Suprapubic skin (tissue), 4 donors: ENCODE data around the gene SLC38A10. TPM values are rescaled to one million over a fixed set of nuclear protein-coding genes. Genes with fewer than 3 reads are reported as not detected.

Source experiments
- DNase-seq, 2 donors: peaks; one replicate each; pipeline ENCODE4 v3.0.0-alpha.2; 2019; ENCODE audit warnings: low spot score in 2 of 2
- H3K27ac ChIP-seq: fragments of 200-600 bp; sonication (generic); one replicate; pipeline ENCODE4 v1.5.1; 2019
- H3K27me3 ChIP-seq: fragments of 200-600 bp; sonication (generic); one replicate; pipeline ENCODE4 v1.5.1; 2019
- H3K36me3 ChIP-seq: fragments of 200-600 bp; sonication (generic); one replicate; pipeline ENCODE4 v1.5.1; 2019
- H3K4me1 ChIP-seq: fragments of 200-600 bp; sonication (generic); one replicate; pipeline ENCODE4 v1.5.1; 2019
- H3K4me3 ChIP-seq: fragments of 200-600 bp; sonication (generic); one replicate; pipeline ENCODE4 v1.5.1; 2019; ENCODE audit warnings: mild to moderate bottlenecking
- H3K9me3 ChIP-seq: fragments of 200-600 bp; sonication (generic); one replicate; pipeline ENCODE4 v1.5.1; 2019
- CTCF ChIP-seq, 2 donors: fragments of 200-600 bp in 1 of 2; fragments of 450-650 bp in 1 of 2; sonication (generic) in 1 of 2; IDR thresholded peaks; one replicate each; pipeline ENCODE4 v1.5.1; 2016 to 2019; ENCODE audit warnings: antibody characterized with exemption in 2 of 2, mild to moderate bottlenecking in 1 of 2, moderate library complexity in 1 of 2
- EP300 ChIP-seq: sonication (generic); formaldehyde crosslinking; IDR thresholded peaks from one replicate; pipeline ENCODE4 v1.6.1; 2017; ENCODE audit warnings: antibody characterized with exemption
- POLR2A ChIP-seq, 2 donors: fragments of 450-650 bp; IDR thresholded peaks; one replicate each; pipeline ENCODE4 v1.6.1; 2017; ENCODE audit warnings: antibody characterized with exemption in 2 of 2, mild to moderate bottlenecking in 2 of 2, moderate library complexity in 2 of 2
- POLR2AphosphoS5 ChIP-seq, 3 donors: sonication (generic); formaldehyde crosslinking; IDR thresholded peaks; one replicate each; pipeline ENCODE4 v1.6.1; 2017; ENCODE audit warnings: antibody characterized with exemption in 3 of 3
- WGBS: methylation state at CpG from one replicate; pipeline ENCODE4 v1.1.5; 2018; 5-methylcytosine and 5-hydroxymethylcytosine counted together
- total RNA-seq, 4 donors: library from RNA; depleted of rRNA; stranded (reverse); fragments of >200 nt; gene quantifications; one replicate each; pipeline ENCODE4 v1.1.0, GENCODE V29; 2016

The SLC38A10 gene
- total RNA-seq, 4 donors from 2014 or later: 48.5 to 84.9 (median 69.4) TPM

- H3K4me1 ChIP-seq: peaks cover 25% of the 10 kb centered on the region
- 96% methylated on average over 23 of the region's 23 CpGs for WGBS
Observed at GRCh38 chr17:81286491-81287145, 8.5 kb downstream of the SLC38A10 start.

GRCh38 chr17:81285894-81286293 lies 9.2 kb downstream of the SLC38A10 start:
- no peak for DNase-seq
- H3K9me3 ChIP-seq: no peaks in the 10 kb centered on the region
- peaks cover 23% of the 10 kb centered on the region for H3K4me1 ChIP-seq
- H3K4me3 ChIP-seq: peak overlapping the region; percentile 39
- H3K27me3 ChIP-seq: no peaks in the 10 kb centered on the region
- WGBS: 80% methylated on average over 8 of the region's 12 CpGs
- H3K27ac ChIP-seq: peak overlapping the region; percentile 68
- peaks cover 51% of the 10 kb centered on the region for H3K36me3 ChIP-seq
- TF ChIP-seq POLR2A (IDR thresholded peaks at IDR 0.05) (no peak), EP300 (no peak), CTCF (IDR thresholded peaks at IDR 0.05) (no peak), POLR2AphosphoS5 (IDR thresholded peaks at IDR 0.05) (no peak)

More at GRCh38 chr17:81286491-81287145, 8.5 kb downstream of the SLC38A10 start:
- Histone ChIP-seq H3K36me3 (peaks cover 51% of the 10 kb centered on the region), H3K4me3 (no peak overlapping the region), H3K27me3 (no peaks in the 10 kb centered on the region), H3K27ac (peak overlapping the region; percentile 68), H3K9me3 (no peaks in the 10 kb centered on the region)
- TF ChIP-seq CTCF (IDR thresholded peaks at IDR 0.05) (no peak), POLR2AphosphoS5 (IDR thresholded peaks at IDR 0.05) (no peak), POLR2A (IDR thresholded peaks at IDR 0.05) (no peak), EP300 (no peak)
- no peak for DNase-seq

- peak; percentile 83 to 89 for DNase-seq
Observed at GRCh38 chr17:81285179-81285878, 9.8 kb downstream of the SLC38A10 start.

GRCh38 chr17:81282876-81283275 lies 12.2 kb downstream of the SLC38A10 start:
- H3K36me3 ChIP-seq: peaks cover 57% of the 10 kb centered on the region
- 92% methylated on average over 10 of the region's 16 CpGs for WGBS
- no peak overlapping the region for H3K4me3 ChIP-seq
- no peaks in the 10 kb centered on the region for H3K27me3 ChIP-seq
- H3K9me3 ChIP-seq: no peaks in the 10 kb centered on the region
- no peak for TF ChIP-seq CTCF (IDR thresholded peaks at IDR 0.05)
- TF ChIP-seq POLR2A (IDR thresholded peaks at IDR 0.05): no peak
- no peak for TF ChIP-seq EP300
- TF ChIP-seq POLR2AphosphoS5 (IDR thresholded peaks at IDR 0.05): no peak
- peaks cover 23% of the 10 kb centered on the region for H3K4me1 ChIP-seq
- DNase-seq: no peak
- no peak overlapping the region for H3K27ac ChIP-seq

More at GRCh38 chr17:81285179-81285878, 9.8 kb downstream of the SLC38A10 start:
- Histone ChIP-seq H3K27me3 (no peaks in the 10 kb centered on the region), H3K9me3 (no peaks in the 10 kb centered on the region), H3K36me3 (peaks cover 54% of the 10 kb centered on the region), H3K27ac (peak overlapping the region; percentile 68), H3K4me1 (peaks cover 23% of the 10 kb centered on the region), H3K4me3 (peak overlapping the region; percentile 39)
- peak in 2 of 3 donors; percentile 8 to 55 for TF ChIP-seq POLR2AphosphoS5 (IDR thresholded peaks at IDR 0.05)
- no peak for TF ChIP-seq EP300
- WGBS: 65% methylated on average over 24 of the region's 37 CpGs

GRCh38 chr17:81282141-81282540 lies 13.0 kb downstream of the SLC38A10 start:
- H3K36me3 ChIP-seq: peaks cover 53% of the 10 kb centered on the region
- 95% methylated on average over 28 of the region's 33 CpGs for WGBS
- H3K4me3 ChIP-seq: no peak overlapping the region
- DNase-seq: no peak
- TF ChIP-seq EP300 (no peak), CTCF (IDR thresholded peaks at IDR 0.05) (no peak), POLR2A (IDR thresholded peaks at IDR 0.05) (no peak), POLR2AphosphoS5 (IDR thresholded peaks at IDR 0.05) (no peak)
- H3K27ac ChIP-seq: no peak overlapping the region
- H3K27me3 ChIP-seq: no peaks in the 10 kb centered on the region
- H3K9me3 ChIP-seq: no peaks in the 10 kb centered on the region
- peaks cover 23% of the 10 kb centered on the region for H3K4me1 ChIP-seq
